Stimulated activated CD8-positive, alpha-beta memory T cell treated with anti-CD3 and anti-CD28 coated beads, Interleukin-7, amount 100 ng/mL, for 4 hours (primary cell): Measurements from ENCODE around the gene OBSCN.
A peak's percentile ranks its signal among the peaks of the same experiment; 100 is the strongest.

Experiments
- DNase-seq, 2 donors: peaks; one replicate each; pipeline ENCODE4 v3.0.0-alpha.2; 2020; ENCODE audit warnings: low read depth in 2 of 2

The OBSCN gene

DNA sequence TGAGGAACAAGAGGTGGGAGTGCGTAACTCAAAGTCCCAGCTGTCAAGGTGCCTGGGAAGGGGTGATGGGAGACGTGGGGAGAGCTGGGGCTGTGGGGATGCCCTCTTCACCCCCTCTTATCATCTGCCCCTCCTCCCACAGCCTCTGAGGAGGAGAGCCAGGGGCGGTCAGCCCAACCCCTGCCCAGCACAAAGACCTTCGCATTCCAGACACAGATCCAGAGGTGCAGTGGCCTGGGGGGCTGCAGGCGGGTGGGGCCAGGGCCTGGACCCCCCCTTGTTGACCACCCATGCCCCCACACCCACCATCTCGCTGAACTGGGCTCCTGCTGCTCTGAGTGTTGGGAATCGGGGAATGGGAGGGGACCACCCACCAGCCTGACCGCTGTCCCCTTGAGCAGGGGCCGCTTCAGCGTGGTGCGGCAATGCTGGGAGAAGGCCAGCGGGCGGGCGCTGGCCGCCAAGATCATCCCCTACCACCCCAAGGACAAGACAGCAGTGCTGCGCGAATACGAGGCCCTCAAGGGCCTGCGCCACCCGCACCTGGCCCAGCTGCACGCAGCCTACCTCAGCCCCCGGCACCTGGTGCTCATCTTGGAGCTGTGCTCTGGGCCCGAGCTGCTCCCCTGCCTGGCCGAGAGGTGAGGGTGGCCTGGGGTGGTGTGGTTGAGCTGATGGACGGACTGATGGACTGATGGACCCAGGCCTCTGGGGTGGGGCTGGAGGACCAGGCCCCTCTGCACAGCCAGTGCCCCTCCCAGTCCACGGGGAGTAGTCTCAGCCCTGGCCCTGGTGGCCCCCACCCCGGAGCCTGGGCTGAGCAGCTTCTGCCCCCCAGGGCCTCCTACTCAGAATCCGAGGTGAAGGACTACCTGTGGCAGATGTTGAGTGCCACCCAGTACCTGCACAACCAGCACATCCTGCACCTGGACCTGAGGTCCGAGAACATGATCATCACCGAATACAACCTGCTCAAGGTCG lies 169.1 kb downstream of the OBSCN start:
- DNase-seq, result no peak

DNA sequence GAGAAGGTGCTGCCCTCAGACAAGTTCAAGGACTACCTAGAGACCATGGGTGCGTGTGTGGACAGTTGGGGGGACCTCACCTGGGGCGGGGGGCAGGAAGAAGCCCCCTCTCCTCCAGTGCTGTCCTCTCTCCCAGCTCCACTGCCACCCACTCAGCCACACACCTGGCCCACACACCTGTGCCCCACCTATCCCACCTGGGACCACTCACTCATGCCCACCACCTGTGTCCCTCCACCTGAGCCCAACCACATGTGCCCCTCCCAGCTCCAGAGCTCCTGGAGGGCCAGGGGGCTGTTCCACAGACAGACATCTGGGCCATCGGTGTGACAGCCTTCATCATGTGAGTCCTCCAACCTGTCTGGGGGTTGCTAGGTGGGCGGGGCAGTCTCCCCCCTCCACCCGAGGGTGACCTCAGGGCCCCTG lies 169.8 kb downstream of the OBSCN start:
- no peak for DNase-seq

DNA sequence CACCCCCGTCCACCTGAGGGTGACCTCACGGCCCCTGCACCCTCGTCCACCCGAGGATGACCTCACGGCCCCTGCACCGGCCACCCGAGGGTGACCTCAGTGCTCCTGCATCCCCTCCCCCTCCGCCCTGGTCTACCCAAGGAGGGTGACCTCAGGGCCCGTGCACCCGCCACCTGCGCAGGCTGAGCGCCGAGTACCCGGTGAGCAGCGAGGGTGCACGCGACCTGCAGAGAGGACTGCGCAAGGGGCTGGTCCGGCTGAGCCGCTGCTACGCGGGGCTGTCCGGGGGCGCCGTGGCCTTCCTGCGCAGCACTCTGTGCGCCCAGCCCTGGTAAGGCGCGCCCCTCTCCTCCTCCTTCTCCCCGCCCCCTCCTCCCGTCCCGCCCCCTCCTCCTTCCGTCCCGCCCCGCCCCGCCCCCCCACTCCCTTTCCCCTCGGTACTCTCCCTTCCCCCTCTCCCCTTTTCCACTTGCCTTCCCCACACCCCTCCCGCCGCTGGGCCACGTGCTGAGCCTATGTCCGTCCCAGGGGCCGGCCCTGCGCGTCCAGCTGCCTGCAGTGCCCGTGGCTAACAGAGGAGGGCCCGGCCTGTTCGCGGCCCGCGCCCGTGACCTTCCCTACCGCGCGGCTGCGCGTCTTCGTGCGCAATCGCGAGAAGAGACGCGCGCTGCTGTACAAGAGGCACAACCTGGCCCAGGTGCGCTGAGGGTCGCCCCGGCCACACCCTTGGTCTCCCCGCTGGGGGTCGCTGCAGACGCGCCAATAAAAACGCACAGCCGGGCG lies 170.4 kb downstream of the OBSCN start:
- peak in 1 of 2 donors; percentile 23 for DNase-seq

DNA sequence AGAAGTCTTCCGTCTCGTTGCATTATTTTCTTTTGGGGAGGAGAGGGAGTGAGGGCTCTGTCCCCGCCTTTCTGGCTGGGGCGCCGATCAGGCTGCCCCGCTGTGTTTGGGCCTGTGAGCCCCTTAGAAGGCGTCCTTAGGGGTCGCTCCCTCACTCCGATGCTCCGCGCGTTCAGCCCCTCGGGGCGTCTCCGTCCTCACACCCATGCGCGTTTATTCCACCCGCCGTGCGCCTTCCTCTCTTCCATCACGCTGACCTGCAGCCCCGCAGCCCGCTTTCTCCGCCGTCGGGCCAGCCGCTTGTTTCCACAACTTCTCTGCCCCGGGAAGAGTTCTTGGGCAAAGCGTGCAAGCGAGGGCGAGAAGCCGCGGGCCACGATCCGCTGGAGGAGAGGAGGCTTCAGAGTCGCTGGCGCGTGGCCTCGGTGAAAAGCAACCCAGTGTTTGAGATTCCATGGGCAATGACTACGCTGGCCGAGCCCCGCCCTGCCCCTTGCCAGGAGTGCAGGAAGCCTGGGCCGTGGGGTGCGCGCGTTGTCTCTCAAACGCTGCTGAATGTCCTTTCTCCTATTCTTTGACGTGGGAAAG lies 171.1 kb downstream of the OBSCN start:
- no peak for DNase-seq

DNA sequence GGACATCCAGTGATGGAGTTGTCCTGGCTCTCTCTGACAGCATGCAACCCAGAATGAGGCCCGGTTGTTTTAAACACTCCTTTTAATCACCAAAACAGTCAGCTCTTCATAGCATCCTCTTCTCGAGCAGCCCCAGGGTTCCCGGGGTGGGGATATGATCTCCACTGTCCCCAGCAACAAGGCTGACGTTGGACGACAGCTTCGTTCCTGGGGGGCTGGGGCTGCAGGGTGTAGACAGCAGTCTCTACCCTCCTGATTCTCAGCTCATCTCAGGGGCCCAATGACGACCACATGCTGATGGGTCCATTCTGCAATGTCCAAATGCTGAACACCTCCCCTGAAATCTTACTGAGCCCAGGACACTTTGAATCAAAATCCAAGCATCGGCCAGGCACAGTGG lies 171.8 kb downstream of the OBSCN start:
- DNase-seq, result no peak

DNA sequence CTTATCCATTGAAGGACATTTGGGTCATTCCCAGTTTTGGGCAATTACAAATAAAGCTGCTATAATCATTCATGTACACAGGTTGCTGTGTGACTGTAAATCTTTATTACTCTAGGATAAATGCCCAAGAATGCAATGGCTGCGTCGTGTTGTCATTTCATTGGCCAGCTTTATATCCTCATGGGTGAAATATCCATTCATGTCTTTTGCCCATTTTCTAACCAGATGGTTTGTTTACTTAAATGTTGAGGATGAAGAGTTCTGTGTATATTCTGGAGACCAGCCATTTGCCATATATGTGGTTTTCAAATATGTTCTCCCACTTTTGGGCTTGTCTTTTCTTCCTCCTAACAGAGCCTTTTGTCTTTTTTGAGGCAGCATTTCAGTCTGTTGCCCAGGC lies 173.5 kb downstream of the OBSCN start:
- no peak for DNase-seq

DNA sequence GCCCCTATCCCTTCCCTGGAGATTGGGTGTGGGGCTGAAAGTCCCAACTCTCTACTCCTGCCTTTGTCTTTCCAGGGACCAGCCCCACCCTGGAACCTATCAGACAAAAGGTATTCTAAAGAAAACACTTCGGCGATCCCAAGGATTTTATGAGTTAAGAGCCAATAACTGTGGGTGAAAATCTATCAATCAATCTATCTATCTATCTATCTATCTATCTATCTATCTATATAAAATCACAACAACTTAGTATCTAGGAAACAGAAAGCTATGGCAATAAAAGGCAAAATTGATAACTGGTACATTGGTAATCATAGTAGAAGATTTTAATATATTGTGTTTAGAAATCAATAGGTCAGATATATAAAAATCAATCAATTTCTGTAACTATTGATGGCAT lies 175.9 kb downstream of the OBSCN start:
- DNase-seq, result no peak

DNA sequence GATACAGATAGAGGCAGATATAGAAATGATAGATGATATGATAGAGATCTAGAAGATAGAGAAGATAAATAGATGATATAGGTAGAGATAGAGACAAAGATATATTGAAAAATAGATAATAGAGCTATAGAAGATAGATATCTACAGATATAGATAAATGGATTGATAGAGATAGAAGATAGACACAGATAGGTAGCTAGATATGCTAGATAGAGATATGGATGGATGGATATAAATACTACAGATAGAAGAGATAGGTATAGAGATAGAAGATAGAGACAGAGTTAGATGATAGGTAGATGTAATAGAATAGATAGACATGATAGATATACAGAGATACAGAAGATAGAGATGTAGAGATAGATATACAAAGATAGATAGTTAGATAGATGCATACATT lies 177.4 kb downstream of the OBSCN start:
- no peak for DNase-seq

DNA sequence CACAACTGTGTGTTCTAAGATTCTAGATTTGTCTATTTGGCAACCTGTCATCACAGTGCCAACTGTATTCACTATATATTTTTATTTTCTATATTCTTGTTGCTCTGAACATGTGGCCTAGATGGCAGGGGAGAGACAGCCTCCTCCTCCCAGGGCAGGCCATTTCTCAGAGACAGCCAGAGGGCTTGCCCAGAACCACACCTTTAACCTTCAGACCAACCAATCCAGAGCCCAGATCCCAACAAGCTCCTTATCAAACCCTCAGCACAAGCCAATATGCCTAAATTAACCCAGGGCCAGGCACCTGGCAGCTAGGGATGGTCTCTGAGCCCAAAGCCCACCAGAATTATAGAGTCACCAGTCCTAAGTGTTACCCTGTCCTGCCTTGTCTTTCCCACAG lies 179.5 kb downstream of the OBSCN start:
- no peak for DNase-seq

DNA sequence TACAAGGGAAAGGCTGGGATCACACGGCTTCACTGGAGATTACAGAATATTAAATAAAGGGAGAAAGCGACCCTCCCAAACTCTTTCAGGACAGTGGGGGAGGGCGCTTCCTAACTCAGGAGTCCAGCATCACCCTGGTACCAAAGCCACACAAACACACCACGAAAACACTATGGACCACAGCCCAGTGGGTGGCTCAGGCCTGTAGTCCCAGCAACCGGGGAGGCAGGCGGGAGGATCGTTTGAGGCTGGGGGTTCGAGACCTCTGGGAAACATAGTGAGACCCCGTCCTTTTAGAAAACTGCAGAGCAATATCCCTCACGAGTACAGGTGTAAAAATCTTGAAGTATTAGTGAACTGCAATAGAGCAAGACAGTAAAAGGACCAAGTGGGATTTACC lies 182.8 kb downstream of the OBSCN start:
- DNase-seq, result no peak

DNA sequence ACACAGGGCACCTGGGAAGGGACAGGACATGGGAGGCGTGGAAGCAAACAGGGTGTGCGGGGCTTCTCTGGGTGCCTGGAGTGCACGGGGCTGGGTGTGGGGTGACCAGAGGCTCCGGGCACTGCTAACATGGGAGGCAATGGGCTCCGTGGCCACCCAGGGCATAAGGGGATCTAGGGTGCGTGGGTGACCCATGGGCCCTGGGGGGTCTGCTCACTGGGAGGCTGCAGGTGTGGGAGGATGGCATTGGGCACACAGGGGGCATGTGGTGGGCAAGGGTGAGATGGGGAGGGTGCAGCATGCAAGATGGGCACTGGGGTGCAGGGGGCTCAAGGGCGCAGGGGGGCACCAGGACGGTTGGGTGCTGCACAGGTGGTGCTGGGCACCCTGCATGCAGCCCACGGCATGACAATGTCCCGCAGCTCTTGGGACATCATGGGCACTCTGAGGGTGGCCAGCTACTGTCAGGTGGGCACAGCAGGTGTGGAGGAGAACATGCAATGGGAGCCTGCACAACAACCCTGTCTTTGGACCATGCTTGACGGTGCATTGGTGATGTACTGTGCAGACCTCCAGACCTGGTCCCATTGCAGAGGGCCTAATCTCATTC lies 183.7 kb downstream of the OBSCN start:
- no peak for DNase-seq

DNA sequence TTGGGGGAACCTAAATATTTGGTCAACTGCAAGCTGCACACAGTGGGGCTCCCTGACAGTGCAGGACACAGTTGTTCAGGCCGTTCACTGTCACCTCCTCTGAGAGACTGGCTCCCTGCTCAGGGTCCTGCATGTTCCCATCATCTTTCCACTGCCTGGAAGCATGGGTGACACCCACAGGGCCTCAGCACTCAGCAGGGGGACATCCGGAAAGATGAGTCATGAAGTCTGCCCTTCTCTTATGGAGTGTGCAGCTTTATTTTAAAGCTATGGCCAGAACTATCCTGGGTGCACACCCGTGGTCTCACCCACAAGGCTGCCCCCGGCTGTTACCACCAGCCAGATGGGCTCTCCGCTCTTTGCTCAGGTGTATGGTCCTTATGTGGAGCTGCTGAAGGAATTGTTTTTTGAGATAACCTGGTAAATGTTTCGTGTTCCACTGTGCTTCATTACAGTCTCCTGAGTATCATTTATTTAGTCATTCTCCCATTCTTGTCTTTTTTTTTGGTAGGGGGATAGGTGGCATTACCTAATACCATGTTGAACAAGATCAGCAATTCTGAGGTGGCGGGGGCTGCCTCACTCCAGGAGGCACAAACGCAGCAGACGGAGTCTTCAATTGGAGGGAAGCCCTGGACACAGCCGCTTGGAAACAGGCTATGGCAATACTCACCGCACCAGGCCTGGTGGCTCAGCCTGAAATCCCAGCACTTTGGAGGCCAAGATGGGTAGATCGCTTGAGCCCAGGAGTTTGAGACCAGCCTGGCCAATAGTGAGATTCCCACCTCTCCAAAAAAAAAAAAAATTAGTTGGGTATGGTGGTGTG lies 184.5 kb downstream of the OBSCN start:
- no peak for DNase-seq

DNA sequence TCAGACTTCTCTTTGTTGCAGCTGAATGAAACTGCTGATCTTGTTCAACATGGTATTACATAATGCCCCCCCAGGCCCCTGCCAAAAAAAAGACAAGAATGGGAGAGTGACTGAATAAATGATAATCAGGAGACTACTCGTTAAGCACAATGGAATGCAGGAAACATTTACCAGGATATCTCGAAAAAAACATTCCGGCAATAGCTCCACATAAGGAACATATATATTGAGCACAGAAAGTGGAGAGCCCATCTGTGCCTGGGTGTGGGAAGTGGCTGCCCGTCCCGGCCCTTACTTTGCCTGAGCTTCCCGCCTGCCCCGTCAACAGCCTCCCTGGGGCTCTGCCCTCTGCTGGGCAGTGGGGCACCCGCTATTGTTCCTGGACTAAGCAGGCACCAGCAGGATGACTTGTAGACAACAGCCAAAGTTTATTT lies 185.4 kb downstream of the OBSCN start:
- no peak for DNase-seq

DNA sequence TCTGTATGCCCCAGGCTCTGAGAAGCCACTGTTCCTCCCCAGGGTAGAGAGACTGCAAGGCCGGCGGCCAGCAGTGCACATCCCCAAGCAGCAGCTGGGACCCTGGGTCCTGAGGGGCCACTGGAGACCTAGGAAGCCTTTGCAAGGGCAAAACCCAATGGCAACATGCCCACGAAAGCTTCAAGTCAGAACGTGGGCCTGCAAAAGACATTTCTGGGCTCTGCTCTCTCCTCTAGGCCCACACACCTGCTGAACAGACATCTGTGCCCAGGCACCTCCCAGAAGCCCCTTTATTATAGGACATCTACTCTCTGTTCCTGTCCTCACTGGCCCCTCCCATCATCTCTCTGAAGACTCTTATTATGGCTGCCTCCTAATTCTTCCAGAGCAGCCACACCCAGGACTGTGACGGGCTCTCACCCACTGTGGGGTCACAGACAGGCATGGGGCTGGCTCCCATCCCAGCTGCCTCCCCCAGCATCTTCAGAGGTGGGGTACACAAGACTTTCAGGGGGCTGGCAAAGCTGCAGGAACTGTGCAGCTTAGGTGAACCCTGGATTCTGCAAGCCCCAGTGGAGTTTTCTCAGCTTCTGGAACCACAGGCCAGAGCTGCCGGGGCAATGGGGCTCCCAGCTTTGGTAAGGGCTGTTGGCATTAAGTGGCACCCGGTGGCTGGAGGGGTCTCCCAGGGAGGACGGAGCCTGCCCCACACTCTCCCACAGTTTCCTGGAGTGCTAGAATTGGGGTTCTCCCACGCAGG lies 186.1 kb downstream of the OBSCN start:
- DNase-seq, result no peak

DNA sequence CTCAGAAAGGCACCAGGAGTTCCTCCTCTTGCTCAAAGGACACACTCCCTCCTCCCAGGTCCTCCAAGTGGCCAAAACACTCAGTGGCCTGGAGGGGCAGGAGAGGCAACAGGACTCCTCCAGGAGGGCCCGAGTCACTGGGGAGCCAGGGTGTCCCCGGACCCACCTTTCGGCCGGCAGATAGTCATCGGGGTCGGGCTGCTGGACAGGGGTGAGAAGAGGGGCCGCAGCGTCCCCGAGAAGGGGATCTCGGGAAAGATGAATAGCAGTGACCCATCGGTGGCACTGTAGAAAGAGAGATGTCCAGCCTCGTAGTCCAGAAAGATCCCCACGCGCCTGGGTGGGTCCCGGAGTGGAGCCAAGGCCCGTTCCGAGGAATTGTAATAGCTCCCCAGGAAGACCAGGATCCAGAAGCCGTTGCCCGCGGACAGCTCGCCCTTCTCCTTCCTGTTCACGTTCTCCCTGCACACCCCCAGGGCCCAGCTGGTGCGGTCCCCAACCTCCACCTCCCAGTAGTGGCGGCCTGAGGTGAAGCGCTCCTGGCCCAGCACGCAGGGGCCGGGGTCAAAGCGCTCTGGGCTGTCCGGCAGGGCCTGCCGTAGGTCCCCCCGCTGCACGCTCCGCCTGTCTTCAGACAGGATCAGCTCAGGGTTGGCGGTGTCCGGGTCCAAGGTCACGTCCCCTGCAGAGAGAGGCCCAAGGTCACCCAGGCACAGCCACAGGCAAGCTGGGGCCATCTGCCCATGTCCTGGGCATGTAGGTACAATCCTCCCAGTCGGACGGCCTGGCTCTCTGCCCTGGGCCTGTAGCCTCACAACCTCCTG lies 186.9 kb downstream of the OBSCN start:
- DNase-seq, result no peak

DNA sequence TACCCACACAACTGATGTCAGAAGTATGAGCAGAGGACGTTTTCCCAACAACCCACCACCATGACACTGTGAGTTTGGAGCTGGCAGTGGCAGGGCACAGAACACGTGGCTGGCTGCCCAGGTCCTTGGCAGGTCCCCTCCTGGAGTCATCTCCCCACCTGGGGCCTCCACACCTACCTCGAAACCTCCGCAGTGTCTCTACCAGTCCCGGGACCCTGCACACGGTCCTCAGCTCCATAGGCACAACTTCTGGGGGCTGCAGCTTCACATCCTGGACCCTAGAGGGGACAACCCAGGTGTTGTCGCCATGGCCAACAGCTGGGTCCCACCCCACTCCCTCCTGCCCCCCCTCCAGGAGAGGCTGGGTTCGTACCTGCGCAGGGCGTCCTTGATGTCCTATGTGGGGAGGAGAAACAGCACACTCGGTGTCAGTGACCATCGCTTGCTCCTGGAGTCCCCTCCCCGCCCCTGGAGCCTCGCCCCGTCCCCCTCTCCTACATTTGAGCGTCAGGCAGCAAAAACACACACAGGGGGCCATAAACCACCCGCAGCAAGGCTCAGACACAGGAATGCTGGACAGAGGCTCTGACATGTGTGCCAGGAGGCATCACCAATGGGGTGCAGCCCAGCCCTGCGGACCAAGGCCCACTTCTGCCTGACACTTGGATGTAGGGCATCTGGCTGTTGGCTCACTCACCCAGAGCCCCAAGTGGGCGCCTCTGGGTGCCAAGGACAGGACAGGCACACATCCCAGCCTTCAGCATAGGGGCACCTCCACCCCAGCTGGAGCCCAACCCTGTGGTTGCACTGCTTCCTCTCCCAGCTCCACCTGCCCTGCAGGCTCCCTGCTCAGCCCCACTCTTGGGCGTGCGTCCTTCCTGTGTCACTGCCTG lies 189.2 kb downstream of the OBSCN start:
- no peak for DNase-seq

DNA sequence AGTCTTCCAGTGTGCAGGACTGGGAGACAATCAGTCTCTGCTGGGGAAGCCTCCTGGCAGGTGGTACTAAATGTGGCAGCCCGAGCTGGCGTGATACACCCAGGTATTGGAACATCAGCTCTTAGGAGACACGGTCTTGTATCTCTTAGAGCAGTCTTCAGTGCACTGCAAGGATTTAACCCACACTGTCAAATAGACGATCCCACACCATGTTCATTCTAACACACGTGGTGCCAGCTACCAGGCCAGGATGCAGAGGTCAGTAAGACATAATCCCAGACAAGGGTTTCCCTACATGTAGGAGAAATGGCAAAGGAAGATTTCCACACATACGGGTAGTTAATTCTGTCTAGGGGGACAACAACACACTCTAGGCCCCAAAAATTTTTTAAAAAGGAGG lies 190.1 kb downstream of the OBSCN start:
- no peak for DNase-seq

DNA sequence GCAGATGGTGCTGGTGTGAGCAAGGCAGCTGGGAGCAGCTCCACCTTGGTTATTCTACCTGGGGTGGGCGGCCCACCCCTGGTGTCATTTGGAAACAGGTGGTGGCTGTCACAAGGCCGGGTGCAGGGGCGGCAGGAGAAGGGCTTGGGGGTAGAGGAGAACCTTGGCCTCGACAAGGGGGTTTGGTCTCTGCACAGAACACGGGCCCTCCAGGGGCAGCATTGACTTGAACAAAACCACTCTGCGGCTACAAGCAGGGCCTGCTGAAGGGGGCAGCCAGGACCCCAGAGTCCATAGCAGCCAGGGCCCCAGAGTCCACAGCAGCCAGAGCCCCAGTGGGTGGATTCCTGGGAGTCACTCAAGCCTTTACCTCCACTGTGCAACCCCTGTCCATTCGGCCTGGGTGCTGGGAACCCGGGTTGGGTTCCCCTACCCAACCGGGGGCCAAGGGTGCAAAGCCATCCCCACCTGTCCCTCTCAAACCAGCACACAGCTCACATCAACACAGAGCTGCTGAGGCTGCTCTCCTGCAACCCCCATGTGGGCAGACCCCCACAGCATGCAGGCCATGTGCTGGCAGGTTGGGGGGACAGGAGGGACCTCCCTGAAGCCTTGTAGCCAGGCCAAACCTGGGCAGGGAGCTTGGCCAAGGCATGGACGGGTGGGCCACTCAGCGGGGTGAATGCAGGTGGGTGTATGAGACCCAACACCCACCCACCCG lies 191.1 kb downstream of the OBSCN start:
- DNase-seq, result no peak
